Transverse colon (tissue), 4 donors: ENCODE measurements around the gene KCNQ4. TPM values are rescaled to one million over a fixed set of nuclear protein-coding genes. Genes with fewer than 3 reads are reported as not detected.

Experiments
- DNase-seq: peaks from one replicate; pipeline ENCODE4 v3.0.0-alpha.2; 2019
- H3K27ac ChIP-seq, 4 donors: fragments of 200-600 bp; sonication (generic); 2 replicates each; pipeline ENCODE4 v1.5.1; 2016 to 2018; ENCODE audit warnings: inconsistent platforms in 4 of 4
- H3K27me3 ChIP-seq: fragments of 200-600 bp; sonication (generic); 2 replicates; pipeline ENCODE4 v1.5.1; 2017; ENCODE audit warnings: inconsistent platforms
- H3K36me3 ChIP-seq, 4 donors: fragments of 200-600 bp; sonication (generic); 2 replicates each; pipeline ENCODE4 v1.5.1; 2017 to 2019; ENCODE audit warnings: inconsistent platforms in 4 of 4
- H3K4me1 ChIP-seq, 4 donors: fragments of 200-600 bp; sonication (generic); 2 replicates each; pipeline ENCODE4 v1.5.1; 2017 to 2020; ENCODE audit warnings: inconsistent platforms in 4 of 4
- H3K4me3 ChIP-seq, 4 donors: fragments of 200-600 bp; sonication (generic); 1 replicate in 1 of 4; 2 replicates in 3 of 4; pipeline versions ENCODE4 v1.5.1 to v1.6.1; 2017 to 2019; ENCODE audit warnings: inconsistent platforms in 4 of 4
- H3K9me3 ChIP-seq, 2 donors: fragments of 200-600 bp; sonication (generic); 2 replicates each; pipeline ENCODE4 v1.5.1; 2017 to 2019; ENCODE audit warnings: inconsistent platforms in 2 of 2
- CTCF ChIP-seq, 5 experiments: fragments of 200-600 bp in 3 of 5; fragments of 450-650 bp in 2 of 5; sonication (generic) in 3 of 5; IDR thresholded peaks; 1 replicate in 2 of 5; 2 replicates in 3 of 5; pipeline ENCODE4 v1.5.1; 2016 to 2017; ENCODE audit warnings: antibody characterized with exemption in 5 of 5, inconsistent platforms in 3 of 5, mild to moderate bottlenecking in 2 of 5, moderate library complexity in 1 of 5
- EP300 ChIP-seq: sonication (generic); formaldehyde crosslinking; IDR thresholded peaks from one replicate; pipeline ENCODE4 v1.6.1; 2017; ENCODE audit warnings: antibody characterized with exemption, low read depth
- POLR2A ChIP-seq: fragments of 450-650 bp; IDR thresholded peaks from one replicate; pipeline ENCODE4 v1.6.1; 2016; ENCODE audit warnings: antibody characterized with exemption, mild to moderate bottlenecking, moderate library complexity
- POLR2AphosphoS5 ChIP-seq, 3 donors: sonication (generic); formaldehyde crosslinking; IDR thresholded peaks; one replicate each; pipeline ENCODE4 v1.6.1; 2016; ENCODE audit warnings: antibody characterized with exemption in 3 of 3
- WGBS, 2 donors: methylation state at CpG; one replicate each; pipeline ENCODE4 v1.1.5; 2018; ENCODE audit warnings: low coverage in 1 of 2; 5-methylcytosine and 5-hydroxymethylcytosine counted together
- in situ Hi-C, 4 donors: fragments of 200-750 bp; cut with MboI; loops; one replicate each; pipeline versions ENCODE4 v1.15.0 to v1.15.1; 2017; ENCODE audit warnings: low sequenced_read_pairs in 3 of 4, low pct_ligation_motif_present in 1 of 4, low pct_unique_long_range_greater_than_20kb in 1 of 4
- intact Hi-C: fragments of 100-400 bp; cut with DNase I; formaldehyde crosslinking; loops from one replicate; pipeline ENCODE4 v1.15.1; 2023; ENCODE audit warnings: low total_unique reads
- total RNA-seq, 4 donors: library from RNA; depleted of rRNA; stranded (reverse); fragments of >200 nt; gene quantifications; one replicate each; pipeline ENCODE4 v1.1.0, GENCODE V29; 2016

KCNQ4 gene
- total RNA-seq, 4 donors from 2014 or later = 3.1 to 33.7 (median 3.6) TPM

GRCh38 chr1:40839943-40840335, 56.4 kb downstream of the KCNQ4 start:
- no peak overlapping the region for H3K4me3 ChIP-seq
- in situ Hi-C loops = loop anchor here (10.0 to 25.0 kb wide), 4 partner anchors 65 to 228 kb away; no protein-coding TSS in a partner anchor
- TF ChIP-seq CTCF (IDR thresholded peaks at IDR 0.05) (no peak), POLR2AphosphoS5 (IDR thresholded peaks at IDR 0.05) (no peak), EP300 (no peak), POLR2A (no peak)
- no peaks in the 10 kb centered on the region for H3K36me3 ChIP-seq
- intact Hi-C loops = no loop called here
- no peaks in the 10 kb centered on the region for H3K9me3 ChIP-seq
- WGBS, 2 donors = 96% methylated on average over 5 of the region's 5 CpGs; no CpG with 5 or more reads in 1 of the 2 donors
- no peaks in the 10 kb centered on the region for H3K27me3 ChIP-seq
- no peak overlapping the region for H3K27ac ChIP-seq
- H3K4me1 ChIP-seq = peaks cover 0 to 2% (median under 1%) of the 10 kb centered on the region in 4 donors
- DNase-seq = no peak

- TF ChIP-seq POLR2AphosphoS5 (IDR thresholded peaks at IDR 0.05) (no peak), POLR2A (no peak), EP300 (no peak), CTCF (IDR thresholded peaks at IDR 0.05) (no peak)
- intact Hi-C loops = no loop called here
- peaks cover 0 to 5% (median 2%) of the 10 kb centered on the region in 4 donors for H3K4me1 ChIP-seq
- H3K27ac ChIP-seq = no peak overlapping the region
- no peak overlapping the region for H3K4me3 ChIP-seq
- no peaks in the 10 kb centered on the region for H3K36me3 ChIP-seq
- 63 to 71% methylated on average over 4 to 6 of the region's 6 CpGs for WGBS, 2 donors
- in situ Hi-C loops = loop anchor here (10.0 to 25.0 kb wide), 4 partner anchors 66 to 228 kb away; no protein-coding TSS in a partner anchor
- no peaks in the 10 kb centered on the region for H3K9me3 ChIP-seq
- H3K27me3 ChIP-seq = no peaks in the 10 kb centered on the region
- no peak for DNase-seq
Observed at GRCh38 chr1:40840526-40841323, 57.1 kb downstream of the KCNQ4 start.

- intact Hi-C loops (no loop called here), in situ Hi-C loops (loop anchor here (10.0 to 25.0 kb wide), 4 partner anchors 67 to 229 kb away; no protein-coding TSS in a partner anchor)
- Histone ChIP-seq H3K4me1 (peaks cover 0 to 5% (median 2%) of the 10 kb centered on the region in 4 donors), H3K4me3 (no peak overlapping the region), H3K9me3 (no peaks in the 10 kb centered on the region), H3K27me3 (no peaks in the 10 kb centered on the region), H3K27ac (no peak overlapping the region), H3K36me3 (no peaks in the 10 kb centered on the region)
- 88 to 90% methylated on average over 3 to 7 of the region's 7 CpGs for WGBS, 2 donors
- TF ChIP-seq CTCF (IDR thresholded peaks at IDR 0.05) = no peak
- TF ChIP-seq POLR2A = no peak
- no peak for TF ChIP-seq POLR2AphosphoS5 (IDR thresholded peaks at IDR 0.05)
- TF ChIP-seq EP300 = no peak
- no peak for DNase-seq
Observed at GRCh38 chr1:40841602-40842001, 58.0 kb downstream of the KCNQ4 start.

- no peaks in the 10 kb centered on the region for H3K36me3 ChIP-seq
- TF ChIP-seq EP300 (no peak), CTCF (IDR thresholded peaks at IDR 0.05) (no peak), POLR2A (no peak), POLR2AphosphoS5 (IDR thresholded peaks at IDR 0.05) (no peak)
- WGBS, 2 donors = 69% methylated on average over 4 of the region's 4 CpGs; no CpG with 5 or more reads in 1 of the 2 donors
- DNase-seq = no peak
- peaks cover 0 to 5% (median 2%) of the 10 kb centered on the region in 4 donors for H3K4me1 ChIP-seq
- no peak overlapping the region for H3K4me3 ChIP-seq
- H3K27me3 ChIP-seq = no peaks in the 10 kb centered on the region
- H3K9me3 ChIP-seq = no peaks in the 10 kb centered on the region
- intact Hi-C loops = no loop called here
- in situ Hi-C loops = loop anchor here (10.0 to 25.0 kb wide), 4 partner anchors 67 to 230 kb away; no protein-coding TSS in a partner anchor
- no peak overlapping the region for H3K27ac ChIP-seq
Observed at GRCh38 chr1:40842207-40842606, 58.6 kb downstream of the KCNQ4 start.
